ENCODE results near the gene SSTR5. TPM values are rescaled to one million over a fixed set of nuclear protein-coding genes. Genes with fewer than 3 reads are reported as not detected.

Gene SSTR5
- total and polyA plus RNA-seq, 10 of the 15 experiments (the other 5 are each of a cell fraction or from before 2014, with no cell fraction given) = not detected

DNA sequence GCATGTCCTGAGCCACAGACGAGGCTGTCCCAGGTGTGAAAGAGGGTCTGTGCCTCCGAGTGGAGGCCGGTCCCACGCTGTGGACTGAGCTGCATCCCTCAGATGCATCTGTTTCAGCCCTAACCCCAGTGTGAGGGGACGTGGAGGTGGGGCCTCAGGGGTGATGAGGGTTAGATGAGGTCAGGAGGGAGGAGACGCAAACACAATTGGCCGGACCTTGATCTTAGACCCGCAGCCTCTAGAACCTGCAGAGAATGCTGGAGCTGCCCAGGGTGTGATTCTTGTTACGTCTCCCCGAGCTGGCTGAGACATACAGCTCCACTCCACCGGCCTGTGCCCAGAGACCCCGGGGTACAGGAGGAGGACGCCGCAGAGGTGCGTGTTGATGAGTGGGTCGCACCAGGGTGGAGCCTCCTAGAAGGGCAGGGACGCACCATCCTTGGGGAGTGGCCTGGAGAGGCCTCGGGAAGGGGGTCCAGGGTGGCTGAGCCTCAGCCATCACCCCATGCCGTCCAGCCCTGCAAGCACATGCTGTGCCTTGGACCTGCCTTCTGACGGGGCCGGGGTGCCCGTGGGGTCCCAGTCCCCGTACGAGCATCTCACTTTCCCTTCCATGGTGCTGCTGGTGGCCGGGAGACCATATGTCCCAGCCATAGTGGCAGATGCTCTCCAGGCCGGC is 40.1 kb downstream of the SSTR5 start (continued):
- TF ChIP-seq ZBTB33 (IDR thresholded peaks at IDR 0.05) (no peak), E2F8 (IDR thresholded peaks at IDR 0.05; ENCODE audit: low read depth, partially characterized antibody) (no peak), E2F4 (IDR thresholded peaks at IDR 0.05; ENCODE audit: low read depth, low read length) (no peak), BHLHE40 (IDR thresholded peaks at IDR 0.05; ENCODE audit: borderline replicate concordance in 1 of 2, low read depth in 2 of 2, low read length in 1 of 2) (no peak), EGR1 (IDR thresholded peaks at IDR 0.05; ENCODE audit: borderline replicate concordance in 1 of 2, low read depth in 2 of 2, low read length in 2 of 2) (no peak), IRF4 (IDR thresholded peaks at IDR 0.05; ENCODE audit: low read depth, low read length) (no peak), ZNF274 (IDR thresholded peaks at IDR 0.05; ENCODE audit: insufficient read depth, insufficient read length) (no peak), ATF2 (IDR thresholded peaks at IDR 0.05; ENCODE audit: low read length) (no peak), NFXL1 (IDR thresholded peaks at IDR 0.05; ENCODE audit: borderline replicate concordance) (no peak), HDAC6 (IDR thresholded peaks at IDR 0.05; ENCODE audit: unreplicated experiment) (no peak)
- TF ChIP-seq, protein P1, sequence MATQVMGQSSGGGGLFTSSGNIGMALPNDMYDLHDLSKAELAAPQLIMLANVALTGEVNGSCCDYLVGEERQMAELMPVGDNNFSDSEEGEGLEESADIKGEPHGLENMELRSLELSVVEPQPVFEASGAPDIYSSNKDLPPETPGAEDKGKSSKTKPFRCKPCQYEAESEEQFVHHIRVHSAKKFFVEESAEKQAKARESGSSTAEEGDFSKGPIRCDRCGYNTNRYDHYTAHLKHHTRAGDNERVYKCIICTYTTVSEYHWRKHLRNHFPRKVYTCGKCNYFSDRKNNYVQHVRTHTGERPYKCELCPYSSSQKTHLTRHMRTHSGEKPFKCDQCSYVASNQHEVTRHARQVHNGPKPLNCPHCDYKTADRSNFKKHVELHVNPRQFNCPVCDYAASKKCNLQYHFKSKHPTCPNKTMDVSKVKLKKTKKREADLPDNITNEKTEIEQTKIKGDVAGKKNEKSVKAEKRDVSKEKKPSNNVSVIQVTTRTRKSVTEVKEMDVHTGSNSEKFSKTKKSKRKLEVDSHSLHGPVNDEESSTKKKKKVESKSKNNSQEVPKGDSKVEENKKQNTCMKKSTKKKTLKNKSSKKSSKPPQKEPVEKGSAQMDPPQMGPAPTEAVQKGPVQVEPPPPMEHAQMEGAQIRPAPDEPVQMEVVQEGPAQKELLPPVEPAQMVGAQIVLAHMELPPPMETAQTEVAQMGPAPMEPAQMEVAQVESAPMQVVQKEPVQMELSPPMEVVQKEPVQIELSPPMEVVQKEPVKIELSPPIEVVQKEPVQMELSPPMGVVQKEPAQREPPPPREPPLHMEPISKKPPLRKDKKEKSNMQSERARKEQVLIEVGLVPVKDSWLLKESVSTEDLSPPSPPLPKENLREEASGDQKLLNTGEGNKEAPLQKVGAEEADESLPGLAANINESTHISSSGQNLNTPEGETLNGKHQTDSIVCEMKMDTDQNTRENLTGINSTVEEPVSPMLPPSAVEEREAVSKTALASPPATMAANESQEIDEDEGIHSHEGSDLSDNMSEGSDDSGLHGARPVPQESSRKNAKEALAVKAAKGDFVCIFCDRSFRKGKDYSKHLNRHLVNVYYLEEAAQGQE (IDR thresholded peaks at IDR 0.05; ENCODE audit: low read depth, low read length) = no peak

All from GM12878 (cell line).